Epithelial cell of proximal tubule (primary cell): ENCODE results near the gene AIFM1. TPM values are rescaled to one million over a fixed set of nuclear protein-coding genes. Genes with fewer than 3 reads are reported as not detected.
A peak's percentile ranks its signal among the peaks of the same experiment; 100 is the strongest.

Experiments used
- DNase-seq: peaks from one replicate; pipeline ENCODE4 v3.0.0-alpha.2; 2011; ENCODE audit warnings: low read depth
- H3K4me3 ChIP-seq: 2 replicates; pipeline ENCODE4 v1.5.1; 2011; ENCODE audit warnings: low read depth, mild to moderate bottlenecking, low read length
- total RNA-seq: library from RNA; depleted of rRNA; stranded (reverse); fragments of >200 nt; gene quantifications from 2 replicates; pipeline ENCODE4 v1.2.3, GENCODE V29; 2015
- TF ChIP-seq, protein P1 (sequence below): conservative IDR thresholded peaks from 2 replicates; pipeline ENCODE4 v1.5.1; 2012; ENCODE audit warnings: low read depth, mild to moderate bottlenecking, low read length

The AIFM1 gene
- total RNA-seq, 1 donor from 2014 or later = 29.8 TPM

GRCh38 chrX:130079824-130080406, 85.7 kb downstream of the AIFM1 start:
- no peak overlapping the region for H3K4me3 ChIP-seq
- DNase-seq = peak; percentile 9
- TF ChIP-seq, protein P1, sequence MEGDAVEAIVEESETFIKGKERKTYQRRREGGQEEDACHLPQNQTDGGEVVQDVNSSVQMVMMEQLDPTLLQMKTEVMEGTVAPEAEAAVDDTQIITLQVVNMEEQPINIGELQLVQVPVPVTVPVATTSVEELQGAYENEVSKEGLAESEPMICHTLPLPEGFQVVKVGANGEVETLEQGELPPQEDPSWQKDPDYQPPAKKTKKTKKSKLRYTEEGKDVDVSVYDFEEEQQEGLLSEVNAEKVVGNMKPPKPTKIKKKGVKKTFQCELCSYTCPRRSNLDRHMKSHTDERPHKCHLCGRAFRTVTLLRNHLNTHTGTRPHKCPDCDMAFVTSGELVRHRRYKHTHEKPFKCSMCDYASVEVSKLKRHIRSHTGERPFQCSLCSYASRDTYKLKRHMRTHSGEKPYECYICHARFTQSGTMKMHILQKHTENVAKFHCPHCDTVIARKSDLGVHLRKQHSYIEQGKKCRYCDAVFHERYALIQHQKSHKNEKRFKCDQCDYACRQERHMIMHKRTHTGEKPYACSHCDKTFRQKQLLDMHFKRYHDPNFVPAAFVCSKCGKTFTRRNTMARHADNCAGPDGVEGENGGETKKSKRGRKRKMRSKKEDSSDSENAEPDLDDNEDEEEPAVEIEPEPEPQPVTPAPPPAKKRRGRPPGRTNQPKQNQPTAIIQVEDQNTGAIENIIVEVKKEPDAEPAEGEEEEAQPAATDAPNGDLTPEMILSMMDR = peak; percentile 74

Other genes starting within 250 kb of the AIFM1 start
- 1.6 and 1.7 TPM in 2 replicates for gene BCORL1, start 183.2 kb downstream of the AIFM1 start, total RNA-seq
- gene ELF4, start 55.3 kb downstream of the AIFM1 start, total RNA-seq = 19.3 and 28.9 TPM in 2 replicates
- gene RAB33A, start 6.1 kb upstream of the AIFM1 start, total RNA-seq = 0.63 TPM in 1 of 2 replicates, not detected in the other
- 2.8 and 5.2 TPM in 2 replicates for gene ZNF280C, start 103.1 kb upstream of the AIFM1 start, total RNA-seq
- 9.0 and 15.9 TPM in 2 replicates for gene SLC25A14, start 174.1 kb upstream of the AIFM1 start, total RNA-seq
- gene GPR119, start 219.8 kb upstream of the AIFM1 start, total RNA-seq = not detected in 2 replicates
- 19.9 and 23.2 TPM in 2 replicates for gene RBMX2, start 236.1 kb upstream of the AIFM1 start, total RNA-seq